Thoracic aorta (tissue), 2 donors: ENCODE data around the gene KIAA0232. TPM values are rescaled to one million over a fixed set of nuclear protein-coding genes. Genes with fewer than 3 reads are reported as not detected.

Source experiments
- ATAC-seq: fragments of 150-250 bp; one replicate; pipeline ENCODE4 v1.8.0; 2017; ENCODE audit warnings: low read depth; ENCODE audit not compliant: insufficient number of reproducible peaks, low FRiP score
- DNase-seq: peaks from one replicate; pipeline ENCODE4 v3.0.0-alpha.2; 2020; ENCODE audit warnings: low spot score
- H3K27ac ChIP-seq, 2 donors: fragments of 200-600 bp; sonication (generic); 1 replicate in 1 of 2; 2 replicates in 1 of 2; pipeline ENCODE4 v1.5.1; 2016; ENCODE audit warnings: mild to moderate bottlenecking in 2 of 2, moderate library complexity in 2 of 2
- H3K27me3 ChIP-seq: fragments of 200-600 bp; sonication (generic); replicated peaks from 2 replicates; pipeline ENCODE4 v1.6.0; 2016; ENCODE audit warnings: mild to moderate bottlenecking; ENCODE audit not compliant: insufficient read depth
- H3K36me3 ChIP-seq: fragments of 200-600 bp; sonication (generic); one replicate; pipeline ENCODE4 v1.5.1; 2016
- H3K4me1 ChIP-seq, 2 donors: fragments of 200-600 bp; sonication (generic); 1 replicate in 1 of 2; 2 replicates in 1 of 2; pipeline versions ENCODE4 v1.5.1 to v1.6.0; 2016; ENCODE audit warnings: low read depth in 2 of 2, mild to moderate bottlenecking in 1 of 2; ENCODE audit not compliant: control insufficient read depth in 1 of 2
- H3K4me3 ChIP-seq: fragments of 200-600 bp; sonication (generic); 2 replicates; pipeline ENCODE4 v1.5.1; 2016; ENCODE audit warnings: mild to moderate bottlenecking
- H3K9me3 ChIP-seq: fragments of 200-600 bp; sonication (generic); 2 replicates; pipeline ENCODE4 v1.5.1; 2016
- total RNA-seq, 2 donors: library from RNA; depleted of rRNA; stranded (reverse); fragments of >200 nt; gene quantifications; one replicate each; pipeline versions ENCODE4 v1.1.0 to v1.2.3, GENCODE V29; 2016
- TF ChIP-seq, protein P1 (sequence below): fragments of 200-600 bp; sonication (generic); IDR thresholded peaks from one replicate; pipeline ENCODE4 v1.5.1; 2019; ENCODE audit warnings: antibody characterized with exemption

Gene KIAA0232
- total RNA-seq, 2 donors from 2014 or later = 56.9 to 80.8 TPM

DNA sequence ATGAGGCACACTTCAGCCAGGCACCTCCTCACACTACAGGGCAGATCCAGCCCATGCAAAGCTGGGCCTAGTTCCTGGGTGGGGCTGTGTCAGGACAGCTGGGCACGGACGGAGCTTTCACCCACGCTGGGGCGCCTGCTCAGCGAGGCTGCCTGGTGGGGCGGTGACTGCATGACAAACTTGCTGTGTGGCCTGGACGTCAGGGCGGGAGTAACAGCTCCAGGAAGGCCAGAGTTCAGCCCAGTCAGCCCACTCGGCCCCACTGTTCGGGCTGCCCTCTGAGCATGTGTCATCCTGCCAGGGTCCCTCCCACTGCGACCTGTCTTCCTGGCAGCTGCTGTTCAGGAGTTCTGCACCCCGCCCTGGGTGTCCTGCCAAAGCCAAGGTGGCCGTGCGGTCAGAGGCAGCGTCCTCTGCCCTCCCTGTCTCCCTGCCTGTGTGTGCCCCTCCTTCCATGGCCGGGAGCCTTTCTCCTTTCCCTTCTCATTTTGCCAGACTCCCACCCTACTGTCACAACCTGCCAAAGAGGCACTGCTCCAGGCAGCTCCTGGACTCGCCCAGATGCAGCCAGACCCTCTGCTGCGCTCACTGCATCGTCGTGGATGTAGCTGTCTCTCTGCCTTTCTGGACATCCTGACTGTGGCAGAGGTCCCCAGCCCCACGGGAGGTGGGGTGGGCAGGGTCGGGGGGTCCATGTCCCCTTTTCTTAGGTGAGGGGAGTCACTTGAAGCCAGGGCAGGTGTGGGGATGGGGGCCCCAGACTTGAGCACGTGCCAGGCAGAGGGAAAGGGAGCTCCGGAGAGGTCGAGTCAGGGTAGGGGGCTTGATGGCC is 33.0 kb upstream of the KIAA0232 start:
- TF ChIP-seq, protein P1, sequence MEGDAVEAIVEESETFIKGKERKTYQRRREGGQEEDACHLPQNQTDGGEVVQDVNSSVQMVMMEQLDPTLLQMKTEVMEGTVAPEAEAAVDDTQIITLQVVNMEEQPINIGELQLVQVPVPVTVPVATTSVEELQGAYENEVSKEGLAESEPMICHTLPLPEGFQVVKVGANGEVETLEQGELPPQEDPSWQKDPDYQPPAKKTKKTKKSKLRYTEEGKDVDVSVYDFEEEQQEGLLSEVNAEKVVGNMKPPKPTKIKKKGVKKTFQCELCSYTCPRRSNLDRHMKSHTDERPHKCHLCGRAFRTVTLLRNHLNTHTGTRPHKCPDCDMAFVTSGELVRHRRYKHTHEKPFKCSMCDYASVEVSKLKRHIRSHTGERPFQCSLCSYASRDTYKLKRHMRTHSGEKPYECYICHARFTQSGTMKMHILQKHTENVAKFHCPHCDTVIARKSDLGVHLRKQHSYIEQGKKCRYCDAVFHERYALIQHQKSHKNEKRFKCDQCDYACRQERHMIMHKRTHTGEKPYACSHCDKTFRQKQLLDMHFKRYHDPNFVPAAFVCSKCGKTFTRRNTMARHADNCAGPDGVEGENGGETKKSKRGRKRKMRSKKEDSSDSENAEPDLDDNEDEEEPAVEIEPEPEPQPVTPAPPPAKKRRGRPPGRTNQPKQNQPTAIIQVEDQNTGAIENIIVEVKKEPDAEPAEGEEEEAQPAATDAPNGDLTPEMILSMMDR = no peak
- no peaks in the 10 kb centered on the region for H3K9me3 ChIP-seq
- no peak overlapping the region for H3K4me3 ChIP-seq
- no peaks in the 10 kb centered on the region for H3K27me3 ChIP-seq
- DNase-seq = peak; percentile 42
- peak overlapping the region in 1 of 2 donors; percentile 30 for H3K27ac ChIP-seq
- ATAC-seq = peak; percentile 21
- H3K36me3 ChIP-seq = no peaks in the 10 kb centered on the region
- H3K4me1 ChIP-seq = peaks cover 12 to 14% of the 10 kb centered on the region in 2 donors

DNA sequence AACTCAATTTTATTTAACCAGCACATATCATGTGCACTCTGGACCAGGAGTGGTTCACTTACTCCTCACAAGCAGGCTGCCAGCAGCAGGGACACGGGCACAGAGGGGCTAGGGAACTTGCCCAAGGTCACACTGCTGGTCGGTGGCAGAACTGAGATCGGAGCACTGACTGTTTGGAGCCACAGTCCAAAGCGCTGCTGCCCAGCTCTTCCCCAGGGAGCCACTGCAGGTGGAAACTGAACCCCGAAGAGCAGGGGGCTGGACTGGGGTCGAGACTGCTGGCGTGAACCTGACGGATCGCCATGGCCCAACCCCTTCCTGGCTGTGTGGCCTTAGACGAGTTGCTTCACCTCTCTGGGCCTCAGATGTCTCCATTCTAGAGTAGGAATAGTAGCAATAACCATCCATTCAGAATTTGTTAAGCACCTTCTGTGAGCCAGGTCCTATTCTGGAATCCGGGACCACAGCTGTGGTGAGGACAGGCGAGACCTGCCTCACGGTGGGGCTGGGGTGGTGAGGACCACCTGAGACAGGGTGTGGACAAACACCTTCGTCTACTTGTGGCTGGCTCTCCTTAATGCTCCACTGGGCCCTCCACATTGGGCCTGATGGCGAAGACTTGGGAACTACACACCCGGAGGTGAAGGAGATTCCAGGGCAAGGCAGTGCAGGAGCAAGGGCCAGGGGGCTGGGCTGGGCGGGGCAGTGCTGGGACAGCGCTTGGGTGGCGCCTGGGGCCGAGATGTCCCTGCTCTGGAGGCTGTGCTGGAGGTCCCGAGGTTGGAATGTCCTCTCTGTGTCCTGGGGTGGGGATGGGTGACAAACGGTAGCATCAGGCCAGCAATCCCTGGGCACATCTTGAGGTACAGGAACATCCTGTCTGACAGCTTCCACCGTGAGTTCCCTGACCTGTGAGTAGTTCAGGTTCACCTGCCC is 32.0 kb upstream of the KIAA0232 start:
- TF ChIP-seq, protein P1 = no peak
- no peaks in the 10 kb centered on the region for H3K27me3 ChIP-seq
- H3K4me3 ChIP-seq = no peak overlapping the region
- peaks cover 12 to 14% of the 10 kb centered on the region in 2 donors for H3K4me1 ChIP-seq
- no peak for DNase-seq
- H3K9me3 ChIP-seq = no peaks in the 10 kb centered on the region
- no peak overlapping the region for H3K27ac ChIP-seq
- H3K36me3 ChIP-seq = no peaks in the 10 kb centered on the region
- ATAC-seq = no peak

DNA sequence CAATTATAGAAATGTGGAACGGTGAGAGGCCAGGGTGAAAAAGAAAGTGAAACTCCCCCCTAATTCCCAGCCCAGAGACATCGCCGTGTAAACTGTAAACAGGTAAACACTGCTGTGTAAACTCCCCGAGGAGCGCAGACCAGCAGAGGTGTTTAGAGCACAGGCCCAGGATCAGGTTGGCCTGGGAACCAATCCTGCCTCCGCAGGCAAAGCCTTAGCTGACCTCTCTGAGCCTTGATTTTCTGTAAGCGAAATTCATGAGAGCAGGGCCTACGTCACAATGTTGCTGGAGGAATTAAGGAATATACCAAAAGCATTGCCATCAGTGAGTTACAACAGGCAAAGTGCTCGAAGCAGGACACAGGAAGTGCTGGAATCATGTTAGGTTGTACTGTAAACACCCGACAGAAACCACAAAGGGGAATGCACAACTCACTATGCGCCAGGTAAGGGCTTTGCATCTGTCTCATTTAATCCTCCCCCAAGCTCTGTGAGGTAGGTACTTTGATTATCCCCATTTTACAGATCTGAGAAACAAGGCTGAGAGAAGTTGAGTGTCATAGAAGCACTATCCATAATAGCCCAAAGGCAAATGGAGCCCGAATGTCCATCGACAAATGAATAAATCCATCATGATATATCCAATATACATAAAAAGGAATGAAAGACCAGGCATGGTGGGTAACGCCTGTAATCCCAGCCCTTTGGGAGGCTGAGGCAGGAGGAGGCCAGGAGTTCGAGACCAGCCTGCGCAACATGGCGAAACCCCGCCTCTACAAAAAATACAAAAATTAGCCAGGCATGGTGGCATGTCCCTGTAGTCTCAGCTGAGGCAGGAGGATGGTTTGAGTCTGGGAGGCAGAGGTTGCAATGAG is 30.7 kb upstream of the KIAA0232 start:
- no peaks in the 10 kb centered on the region for H3K9me3 ChIP-seq
- DNase-seq = no peak
- H3K27me3 ChIP-seq = no peaks in the 10 kb centered on the region
- no peak overlapping the region for H3K4me3 ChIP-seq
- TF ChIP-seq, protein P1 = no peak
- H3K4me1 ChIP-seq = peaks cover 10 to 12% of the 10 kb centered on the region in 2 donors
- H3K36me3 ChIP-seq = no peaks in the 10 kb centered on the region
- ATAC-seq = no peak
- H3K27ac ChIP-seq = no peak overlapping the region

DNA sequence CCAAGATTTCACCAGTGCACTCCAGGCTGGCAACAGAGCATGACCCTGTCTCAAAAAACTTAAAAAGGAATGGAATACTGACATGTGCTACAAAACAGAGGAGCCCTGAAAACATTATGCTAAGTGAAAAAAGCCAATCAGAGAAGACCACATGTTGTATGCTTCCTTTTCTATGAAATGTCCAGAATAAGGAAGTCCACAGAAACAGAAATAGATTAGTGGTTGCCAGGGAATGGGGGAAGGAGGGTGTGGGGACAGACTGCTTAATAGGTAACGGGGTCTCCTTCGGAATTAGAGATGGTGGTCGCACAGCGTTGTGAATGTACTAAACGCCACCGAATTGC is 30.1 kb upstream of the KIAA0232 start:
- Histone ChIP-seq H3K4me1 (peaks cover 4 to 9% of the 10 kb centered on the region in 2 donors), H3K27ac (no peak overlapping the region), H3K4me3 (no peak overlapping the region), H3K9me3 (no peaks in the 10 kb centered on the region), H3K36me3 (no peaks in the 10 kb centered on the region), H3K27me3 (no peaks in the 10 kb centered on the region)
- ATAC-seq (no peak), DNase-seq (no peak)
- TF ChIP-seq, protein P1 = no peak
